Prostate gland (tissue), 2 donors: ENCODE measurements around the gene CTNNA3. TPM values are rescaled to one million over a fixed set of nuclear protein-coding genes. Genes with fewer than 3 reads are reported as not detected.

Experiments used
- DNase-seq: peaks from one replicate; pipeline ENCODE4 v3.0.0-alpha.2; 2019; ENCODE audit warnings: low spot score
- H3K27ac ChIP-seq, 2 donors: fragments of 200-600 bp; sonication (generic); 2 replicates each; pipeline ENCODE4 v1.5.1; 2017 to 2019
- H3K27me3 ChIP-seq: fragments of 200-600 bp; sonication (generic); replicated peaks from 2 replicates; pipeline ENCODE4 v1.5.1; 2019; ENCODE audit not compliant: insufficient read depth
- H3K36me3 ChIP-seq, 2 donors: fragments of 200-600 bp; sonication (generic); 1 replicate in 1 of 2; 2 replicates in 1 of 2; pipeline versions ENCODE4 v1.5.1 to v1.8.1; 2017 to 2019
- H3K4me1 ChIP-seq: fragments of 200-600 bp; sonication (generic); replicated peaks from 2 replicates; pipeline ENCODE4 v1.5.1; 2019
- H3K4me3 ChIP-seq, 2 donors: fragments of 200-600 bp; sonication (generic); 2 replicates each; pipeline ENCODE4 v1.5.1; 2017 to 2019
- H3K9me3 ChIP-seq: fragments of 200-600 bp; sonication (generic); 2 replicates; pipeline ENCODE4 v1.5.1; 2017
- POLR2A ChIP-seq: fragments of 450-650 bp; IDR thresholded peaks from one replicate; pipeline ENCODE4 v1.6.1; 2016; ENCODE audit warnings: antibody characterized with exemption, mild to moderate bottlenecking
- POLR2AphosphoS5 ChIP-seq: sonication (generic); formaldehyde crosslinking; IDR thresholded peaks from one replicate; pipeline ENCODE4 v1.6.1; 2017; ENCODE audit warnings: antibody characterized with exemption
- WGBS: methylation state at CpG from one replicate; pipeline ENCODE4 v1.1.5; 2018; 5-methylcytosine and 5-hydroxymethylcytosine counted together
- intact Hi-C: fragments of 100-400 bp; cut with DNase I; formaldehyde crosslinking; loops from one replicate; pipeline ENCODE4 v1.14.2; 2022
- total RNA-seq, 2 donors: library from RNA; depleted of rRNA; stranded (reverse); fragments of >200 nt; gene quantifications; one replicate each; pipeline ENCODE4 v1.1.0, GENCODE V29; 2016
- TF ChIP-seq, protein P1 (sequence below), 4 experiments: fragments of 200-600 bp in 2 of 4; fragments of 450-650 bp in 2 of 4; sonication (generic) in 2 of 4; IDR thresholded peaks; 1 replicate in 3 of 4; 2 replicates in 1 of 4; pipeline ENCODE4 v1.5.1; 2016 to 2019; ENCODE audit warnings: antibody characterized with exemption in 4 of 4, mild to moderate bottlenecking in 2 of 4, moderate library complexity in 2 of 4

Gene CTNNA3
- total RNA-seq, 2 donors from 2014 or later: 0.27 to 7.2 TPM

DNA sequence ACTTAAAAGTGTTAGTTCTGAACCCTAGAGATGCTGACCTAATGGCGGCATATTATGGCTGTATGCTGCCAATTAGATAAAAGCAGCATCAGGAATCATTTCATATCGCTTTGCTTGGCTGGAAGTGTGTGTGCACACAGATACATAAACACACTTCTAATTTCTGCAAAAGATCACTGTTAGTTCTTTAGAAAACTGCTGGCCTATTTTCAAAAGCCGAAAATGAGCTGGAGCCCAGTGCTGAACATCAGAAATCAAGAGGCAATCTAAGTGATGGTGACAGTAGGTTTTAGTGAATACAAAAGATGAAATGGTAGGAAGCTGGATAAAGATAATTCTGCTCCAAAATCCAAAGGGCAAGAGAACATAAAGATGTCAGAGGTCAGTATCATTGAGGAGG lies 1516.0 kb downstream of the CTNNA3 start:
- Histone ChIP-seq H3K4me1 (no peaks in the 10 kb centered on the region), H3K27ac (no peak overlapping the region), H3K36me3 (no peaks in the 10 kb centered on the region), H3K4me3 (no peak overlapping the region), H3K27me3 (no peaks in the 10 kb centered on the region), H3K9me3 (no peaks in the 10 kb centered on the region)
- WGBS: 71% methylated on average over 3 of the region's 3 CpGs
- intact Hi-C loops: loop anchor here (10.0 kb wide), 1 partner anchor 825 kb away; no protein-coding TSS in a partner anchor
- no peak for DNase-seq
- TF ChIP-seq POLR2AphosphoS5: no peak
- TF ChIP-seq POLR2A: no peak
- TF ChIP-seq, protein P1, sequence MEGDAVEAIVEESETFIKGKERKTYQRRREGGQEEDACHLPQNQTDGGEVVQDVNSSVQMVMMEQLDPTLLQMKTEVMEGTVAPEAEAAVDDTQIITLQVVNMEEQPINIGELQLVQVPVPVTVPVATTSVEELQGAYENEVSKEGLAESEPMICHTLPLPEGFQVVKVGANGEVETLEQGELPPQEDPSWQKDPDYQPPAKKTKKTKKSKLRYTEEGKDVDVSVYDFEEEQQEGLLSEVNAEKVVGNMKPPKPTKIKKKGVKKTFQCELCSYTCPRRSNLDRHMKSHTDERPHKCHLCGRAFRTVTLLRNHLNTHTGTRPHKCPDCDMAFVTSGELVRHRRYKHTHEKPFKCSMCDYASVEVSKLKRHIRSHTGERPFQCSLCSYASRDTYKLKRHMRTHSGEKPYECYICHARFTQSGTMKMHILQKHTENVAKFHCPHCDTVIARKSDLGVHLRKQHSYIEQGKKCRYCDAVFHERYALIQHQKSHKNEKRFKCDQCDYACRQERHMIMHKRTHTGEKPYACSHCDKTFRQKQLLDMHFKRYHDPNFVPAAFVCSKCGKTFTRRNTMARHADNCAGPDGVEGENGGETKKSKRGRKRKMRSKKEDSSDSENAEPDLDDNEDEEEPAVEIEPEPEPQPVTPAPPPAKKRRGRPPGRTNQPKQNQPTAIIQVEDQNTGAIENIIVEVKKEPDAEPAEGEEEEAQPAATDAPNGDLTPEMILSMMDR (IDR thresholded peaks at IDR 0.05): no peak

DNA sequence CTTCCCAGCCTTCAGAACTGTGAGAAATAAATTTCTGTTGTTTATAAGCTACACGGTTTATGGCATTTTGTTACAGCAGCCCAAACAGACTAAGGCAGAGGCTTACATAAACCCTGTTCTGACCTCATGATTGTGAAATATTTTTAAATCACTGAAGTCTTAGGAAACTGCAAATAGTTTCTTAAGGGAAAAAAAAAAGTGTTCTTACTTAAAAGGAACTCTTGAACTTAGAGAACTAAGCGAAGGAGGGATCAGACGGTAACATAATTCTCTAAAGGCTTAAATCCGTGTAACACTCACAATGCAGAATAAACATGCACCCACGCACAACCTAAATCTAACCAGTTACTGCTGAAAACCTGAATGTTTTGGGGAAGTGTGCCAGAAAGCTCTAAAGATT lies 1519.2 kb downstream of the CTNNA3 start:
- 38% methylated on average over 5 of the region's 5 CpGs for WGBS
- Histone ChIP-seq H3K27ac (no peak overlapping the region), H3K27me3 (no peaks in the 10 kb centered on the region), H3K9me3 (no peaks in the 10 kb centered on the region), H3K4me3 (no peak overlapping the region), H3K4me1 (no peaks in the 10 kb centered on the region), H3K36me3 (no peaks in the 10 kb centered on the region)
- no peak for DNase-seq
- intact Hi-C loops: no loop called here
- no peak for TF ChIP-seq POLR2A
- TF ChIP-seq POLR2AphosphoS5: no peak
- TF ChIP-seq, protein P1 (IDR thresholded peaks at IDR 0.05): no peak

DNA sequence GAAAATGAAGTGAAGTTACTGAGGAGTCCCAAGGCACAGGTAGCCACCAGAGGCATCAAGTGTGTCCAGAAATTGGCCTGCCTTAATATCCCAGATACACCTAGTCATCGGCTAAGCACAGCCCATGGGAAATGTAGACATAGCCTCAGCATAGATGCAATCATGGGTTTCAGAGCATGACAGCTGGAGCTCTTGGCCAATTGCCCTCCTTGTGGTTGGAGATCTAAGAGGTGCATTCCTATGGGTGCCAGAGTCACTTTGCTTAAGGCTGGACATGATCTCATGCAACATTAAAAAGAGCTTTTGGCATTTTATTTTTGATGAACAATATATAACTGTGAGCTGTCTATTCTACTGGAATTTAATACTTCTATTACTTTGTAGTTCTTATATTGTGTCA lies 1528.2 kb downstream of the CTNNA3 start:
- WGBS: 79% methylated on average over 1 of the region's 1 CpG
- Histone ChIP-seq H3K27ac (no peak overlapping the region), H3K4me1 (no peaks in the 10 kb centered on the region), H3K9me3 (no peaks in the 10 kb centered on the region), H3K27me3 (no peaks in the 10 kb centered on the region), H3K4me3 (no peak overlapping the region), H3K36me3 (no peaks in the 10 kb centered on the region)
- intact Hi-C loops: no loop called here
- DNase-seq: no peak
- TF ChIP-seq, protein P1 (IDR thresholded peaks at IDR 0.05): no peak
- TF ChIP-seq POLR2A (no peak), POLR2AphosphoS5 (no peak)

DNA sequence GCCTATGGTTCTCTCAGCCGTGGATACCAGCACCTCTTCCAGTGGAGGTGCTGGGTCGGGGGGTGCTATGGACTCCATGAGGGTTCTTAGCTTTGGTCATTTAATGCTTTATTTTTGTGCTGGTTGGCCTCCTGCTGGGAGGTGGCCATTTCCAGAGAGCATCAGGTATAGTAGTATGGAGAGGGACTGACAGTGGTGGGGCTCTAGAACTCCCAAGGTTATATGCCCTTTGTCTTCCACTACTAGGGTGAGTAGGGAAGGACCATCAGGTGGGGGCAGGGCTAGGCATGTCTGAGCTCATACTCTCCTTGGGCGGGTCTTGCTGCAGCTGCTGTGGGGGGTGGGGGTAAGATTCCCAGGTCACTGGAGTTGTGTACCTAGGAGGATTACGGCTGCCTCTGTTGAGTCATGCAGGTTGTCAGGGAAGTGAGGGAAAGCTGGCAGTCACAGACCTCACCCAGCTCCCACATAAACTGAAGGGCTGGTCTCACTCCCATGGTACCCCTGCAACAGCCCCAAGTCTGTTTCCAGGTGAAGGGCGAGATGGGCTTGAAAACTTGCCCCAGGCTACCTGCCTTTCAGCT lies 1533.3 kb downstream of the CTNNA3 start:
- Histone ChIP-seq H3K4me1 (no peaks in the 10 kb centered on the region), H3K36me3 (no peaks in the 10 kb centered on the region), H3K4me3 (no peak overlapping the region), H3K27ac (no peak overlapping the region), H3K27me3 (no peaks in the 10 kb centered on the region), H3K9me3 (no peaks in the 10 kb centered on the region)
- TF ChIP-seq POLR2AphosphoS5 (no peak), POLR2A (no peak)
- TF ChIP-seq, protein P1 (IDR thresholded peaks at IDR 0.05): no peak
- 82% methylated on average over 5 of the region's 5 CpGs for WGBS
- no peak for DNase-seq
- intact Hi-C loops: no loop called here

GRCh38 chr10:66151346-66151745 lies 1544.6 kb downstream of the CTNNA3 start:
- H3K4me1 ChIP-seq: no peaks in the 10 kb centered on the region
- DNase-seq: no peak
- WGBS: 57% methylated on average over 2 of the region's 2 CpGs
- H3K36me3 ChIP-seq: no peaks in the 10 kb centered on the region
- no peak overlapping the region for H3K27ac ChIP-seq
- H3K9me3 ChIP-seq: no peaks in the 10 kb centered on the region
- TF ChIP-seq POLR2AphosphoS5 (no peak), POLR2A (no peak)
- TF ChIP-seq, protein P1 (IDR thresholded peaks at IDR 0.05): no peak
- H3K27me3 ChIP-seq: no peaks in the 10 kb centered on the region
- intact Hi-C loops: no loop called here
- H3K4me3 ChIP-seq: no peak overlapping the region
